ENCODE data around the gene CDC14C.

Gene CDC14C

GRCh38 chr7:48976253-48976652 lies 51.9 kb downstream of the CDC14C start:
- no peak for DNase-seq (ENCODE audit: low read depth in 2 of 2)

- no peak for DNase-seq (ENCODE audit: low read depth in 2 of 2)
Observed at GRCh38 chr7:48976850-48977249, 52.5 kb downstream of the CDC14C start.
